ENCODE measurements around the gene PCBP3. TPM values are rescaled to one million over a fixed set of nuclear protein-coding genes. Genes with fewer than 3 reads are reported as not detected.

PCBP3 gene
- total RNA-seq, 4 donors from 2014 or later, result 0.99 to 7.0 (median 2.5) TPM; not detected in 1

- no peak for DNase-seq (ENCODE audit: low spot score in 2 of 2)
- intact Hi-C loops (cut with DNase I; ENCODE audit: low total_unique reads), result no loop called here
- no peak overlapping the region for H3K4me3 ChIP-seq (ENCODE audit: low read depth, poor library complexity, severe bottlenecking)
- WGBS, 2 donors, result 85% methylated on average over 3 of the region's 3 CpGs
- TF ChIP-seq POLR2A (IDR thresholded peaks at IDR 0.05), result no peak
- TF ChIP-seq, protein P1, sequence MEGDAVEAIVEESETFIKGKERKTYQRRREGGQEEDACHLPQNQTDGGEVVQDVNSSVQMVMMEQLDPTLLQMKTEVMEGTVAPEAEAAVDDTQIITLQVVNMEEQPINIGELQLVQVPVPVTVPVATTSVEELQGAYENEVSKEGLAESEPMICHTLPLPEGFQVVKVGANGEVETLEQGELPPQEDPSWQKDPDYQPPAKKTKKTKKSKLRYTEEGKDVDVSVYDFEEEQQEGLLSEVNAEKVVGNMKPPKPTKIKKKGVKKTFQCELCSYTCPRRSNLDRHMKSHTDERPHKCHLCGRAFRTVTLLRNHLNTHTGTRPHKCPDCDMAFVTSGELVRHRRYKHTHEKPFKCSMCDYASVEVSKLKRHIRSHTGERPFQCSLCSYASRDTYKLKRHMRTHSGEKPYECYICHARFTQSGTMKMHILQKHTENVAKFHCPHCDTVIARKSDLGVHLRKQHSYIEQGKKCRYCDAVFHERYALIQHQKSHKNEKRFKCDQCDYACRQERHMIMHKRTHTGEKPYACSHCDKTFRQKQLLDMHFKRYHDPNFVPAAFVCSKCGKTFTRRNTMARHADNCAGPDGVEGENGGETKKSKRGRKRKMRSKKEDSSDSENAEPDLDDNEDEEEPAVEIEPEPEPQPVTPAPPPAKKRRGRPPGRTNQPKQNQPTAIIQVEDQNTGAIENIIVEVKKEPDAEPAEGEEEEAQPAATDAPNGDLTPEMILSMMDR (IDR thresholded peaks at IDR 0.05), result no peak
Observed at GRCh38 chr21:45856906-45857305, 213.4 kb downstream of the PCBP3 start.

DNA sequence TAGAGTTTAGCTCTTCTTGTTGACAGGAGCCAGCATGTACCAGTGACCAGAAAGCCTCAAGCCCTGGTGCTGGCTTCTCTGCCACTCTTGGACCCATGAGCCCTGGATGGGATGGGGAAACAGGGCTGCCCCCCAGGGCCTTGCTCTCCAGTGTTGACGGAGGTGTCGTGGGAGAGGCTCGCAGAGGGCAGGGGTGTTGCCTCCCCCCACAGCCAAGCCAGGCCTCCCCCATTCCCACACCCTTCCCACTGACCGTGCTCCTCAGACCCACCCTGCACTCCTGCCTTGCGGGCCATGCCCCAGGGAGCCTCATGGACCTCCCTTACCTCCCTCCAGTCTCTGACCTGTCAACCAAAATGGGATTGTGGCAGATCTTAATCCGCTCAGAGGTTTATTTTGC, 214.2 kb downstream of the PCBP3 start:
- DNase-seq (ENCODE audit: low spot score in 2 of 2), result peak in 1 of 2 donors; percentile 73
- no peak overlapping the region for H3K4me3 ChIP-seq (ENCODE audit: low read depth, poor library complexity, severe bottlenecking)
- 78% methylated on average over 5 to 6 of the region's 6 CpGs for WGBS, 2 donors
- intact Hi-C loops (cut with DNase I; ENCODE audit: low total_unique reads), result no loop called here
- TF ChIP-seq, protein P1 (IDR thresholded peaks at IDR 0.05), result no peak
- no peak for TF ChIP-seq POLR2A (IDR thresholded peaks at IDR 0.05)

GRCh38 chr21:45858180-45858579, 214.7 kb downstream of the PCBP3 start:
- TF ChIP-seq, protein P1 (IDR thresholded peaks at IDR 0.05), result no peak
- TF ChIP-seq POLR2A (IDR thresholded peaks at IDR 0.05), result no peak
- intact Hi-C loops (cut with DNase I; ENCODE audit: low total_unique reads), result no loop called here
- DNase-seq (ENCODE audit: low spot score in 2 of 2), result peak in 1 of 2 donors; percentile 62
- H3K4me3 ChIP-seq (ENCODE audit: low read depth, poor library complexity, severe bottlenecking), result no peak overlapping the region
- 95 to 96% methylated on average over 12 of the region's 12 CpGs for WGBS, 2 donors

DNA sequence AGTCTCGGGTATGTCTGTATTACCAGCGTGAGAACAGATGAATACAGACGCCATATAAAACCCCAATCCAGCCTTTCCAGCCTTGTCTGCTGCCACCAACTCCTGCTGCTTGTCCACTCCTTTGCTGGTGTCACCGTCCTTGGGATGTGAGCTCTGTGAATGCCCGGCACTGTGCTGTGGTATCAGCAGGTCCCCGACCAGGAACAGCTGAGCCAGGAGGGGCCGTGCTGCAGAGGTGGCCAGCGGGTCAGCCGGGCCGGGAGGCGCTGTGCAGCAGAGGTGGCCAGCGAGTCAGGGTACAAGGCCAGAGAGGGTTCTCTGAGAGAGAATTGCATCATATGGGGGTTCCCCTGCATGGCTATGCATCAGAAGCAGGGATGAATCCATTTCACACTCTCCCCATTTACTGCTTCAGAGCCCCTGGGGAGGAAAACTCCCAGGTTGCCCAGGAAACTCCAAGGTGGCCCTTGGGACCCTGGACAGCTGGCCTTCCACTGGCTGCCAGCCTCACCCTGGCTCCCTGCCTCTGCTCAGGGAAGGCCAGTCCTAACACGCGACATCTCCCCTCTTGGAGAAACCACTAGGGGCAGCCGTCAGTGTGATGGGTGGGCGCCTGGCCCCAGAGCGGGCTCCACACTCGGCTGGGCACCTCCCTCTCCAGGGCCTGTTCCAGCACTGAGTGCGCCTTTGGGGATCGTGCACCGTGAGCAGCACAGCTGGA, 215.7 kb downstream of the PCBP3 start:
- TF ChIP-seq POLR2A (IDR thresholded peaks at IDR 0.05), result no peak
- TF ChIP-seq, protein P1 (IDR thresholded peaks at IDR 0.05), result no peak
- peak in 1 of 2 donors; percentile 68 for DNase-seq (ENCODE audit: low spot score in 2 of 2)
- 80% methylated on average over 17 to 20 of the region's 21 CpGs for WGBS, 2 donors
- intact Hi-C loops (cut with DNase I; ENCODE audit: low total_unique reads), result no loop called here
- H3K4me3 ChIP-seq (ENCODE audit: low read depth, poor library complexity, severe bottlenecking), result no peak overlapping the region

GRCh38 chr21:45859762-45860357, 216.3 kb downstream of the PCBP3 start:
- no peak overlapping the region for H3K4me3 ChIP-seq (ENCODE audit: low read depth, poor library complexity, severe bottlenecking)
- DNase-seq (ENCODE audit: low spot score in 2 of 2), result peak in 1 of 2 donors; percentile 68
- no peak for TF ChIP-seq POLR2A (IDR thresholded peaks at IDR 0.05)
- TF ChIP-seq, protein P1 (IDR thresholded peaks at IDR 0.05), result no peak
- intact Hi-C loops (cut with DNase I; ENCODE audit: low total_unique reads), result no loop called here
- WGBS, 2 donors, result 88 to 96% methylated on average over 12 of the region's 12 CpGs

Measured in lower leg skin (tissue), 4 donors.